ENCODE data around the gene RSBN1. TPM values are rescaled to one million over a fixed set of nuclear protein-coding genes. Genes with fewer than 3 reads are reported as not detected.
"Not testable (repeated sequence)": the region's sequence is repeated elsewhere in the genome, so short reads cannot be mapped to it uniquely, and the experiment has no call there.

The RSBN1 gene
- total and polyA plus RNA-seq, 2 donors, result 9.6 to 34.2 TPM

DNA sequence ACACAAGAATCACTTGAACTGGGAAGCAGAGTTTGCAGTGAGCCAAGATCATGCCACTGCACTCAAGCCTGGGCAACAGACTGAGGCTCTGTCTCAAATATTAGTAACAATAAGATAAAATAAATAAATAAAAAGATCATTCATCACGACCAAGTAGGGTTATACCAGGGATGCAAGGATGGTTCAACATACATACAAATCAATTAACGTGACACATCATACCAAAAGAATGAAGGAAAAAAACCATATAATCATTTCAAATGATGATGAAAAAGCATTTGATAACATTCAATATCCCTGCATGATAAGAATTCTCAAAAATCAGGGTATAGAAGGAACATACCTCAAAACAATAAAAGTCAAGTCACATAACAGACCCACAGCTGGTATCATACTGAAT is 91.3 kb downstream of the RSBN1 start:
- Histone ChIP-seq H3K4me1 (ENCODE audit: insufficient read depth) (no peaks in the 10 kb centered on the region), H3K36me3 (ENCODE audit: insufficient read depth) (peaks cover 2% of the 10 kb centered on the region), H3K27ac (ENCODE audit: low read depth) (no peak overlapping the region), H3K4me3 (ENCODE audit: low read depth, low read length) (no peak overlapping the region)
- WGBS, result 98% methylated on average over 2 of the region's 2 CpGs
- no peak for DNase-seq (ENCODE audit: extremely low spot score)

DNA sequence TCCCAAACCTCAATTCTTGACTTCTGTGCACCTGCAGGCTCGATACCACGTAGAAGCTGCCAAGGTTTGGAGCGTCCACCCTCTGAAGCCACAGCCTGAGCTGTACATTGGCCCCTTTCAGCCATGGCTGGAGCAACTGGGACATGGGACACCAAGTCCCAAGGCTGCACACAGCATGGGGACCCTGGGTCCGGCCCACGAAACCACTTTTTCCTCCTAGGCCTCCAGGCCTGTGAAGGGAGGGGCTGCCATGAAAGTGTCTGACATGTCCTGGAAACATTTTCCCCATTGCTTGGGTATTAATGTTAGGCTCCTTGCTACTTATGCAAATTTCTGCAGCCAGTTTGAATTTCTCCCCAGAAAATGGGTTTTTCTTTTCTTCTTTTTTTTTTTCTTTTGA is 93.7 kb downstream of the RSBN1 start:
- H3K4me3 ChIP-seq (ENCODE audit: low read depth, low read length); H3K27ac ChIP-seq (ENCODE audit: low read depth); H3K36me3 ChIP-seq (ENCODE audit: insufficient read depth); DNase-seq (ENCODE audit: extremely low spot score); H3K4me1 ChIP-seq (ENCODE audit: insufficient read depth): not testable (repeated sequence)
- WGBS, result 98% methylated on average over 5 of the region's 5 CpGs

DNA sequence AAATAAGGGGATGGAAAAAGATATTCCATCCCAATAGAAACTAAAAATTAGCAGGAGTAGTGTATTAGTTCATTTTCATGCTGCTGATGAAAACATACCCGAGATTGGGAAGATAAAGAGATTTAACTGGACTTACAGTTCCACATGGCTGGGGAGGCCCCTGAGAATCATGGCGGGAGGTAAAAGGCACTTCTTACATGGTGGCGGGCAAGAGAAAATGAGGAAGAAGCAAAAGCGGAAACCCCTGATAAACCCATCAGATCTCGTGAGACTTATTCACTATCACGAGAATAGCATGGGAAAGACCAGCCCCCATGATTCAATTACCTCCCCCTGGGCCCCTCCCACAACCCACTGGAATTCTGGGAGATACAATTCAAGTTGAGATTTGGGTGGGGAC is 94.8 kb downstream of the RSBN1 start:
- not testable (repeated sequence) for H3K4me1 ChIP-seq (ENCODE audit: insufficient read depth); H3K36me3 ChIP-seq (ENCODE audit: insufficient read depth); H3K4me3 ChIP-seq (ENCODE audit: low read depth, low read length); H3K27ac ChIP-seq (ENCODE audit: low read depth); DNase-seq (ENCODE audit: extremely low spot score)
- WGBS, result 96% methylated on average over 6 of the region's 6 CpGs

GRCh38 chr1:113714606-113715269 is 97.5 kb downstream of the RSBN1 start:
- Histone ChIP-seq H3K4me3 (ENCODE audit: low read depth, low read length) (no peak overlapping the region), H3K27ac (ENCODE audit: low read depth) (no peak overlapping the region), H3K36me3 (ENCODE audit: insufficient read depth) (peaks cover 4% of the 10 kb centered on the region), H3K4me1 (ENCODE audit: insufficient read depth) (no peaks in the 10 kb centered on the region)
- DNase-seq (ENCODE audit: extremely low spot score), result no peak
- WGBS, result 95% methylated on average over 3 of the region's 3 CpGs

Other genes starting within 250 kb of the RSBN1 start
- gene PHTF1, start 53.0 kb downstream of the RSBN1 start, total RNA-seq, result 27.2 TPM
- gene PHTF1, start 53.0 kb downstream of the RSBN1 start, polyA plus RNA-seq, result 8.3 TPM
- gene PTPN22, start 59.2 kb upstream of the RSBN1 start, total RNA-seq, result 2.3 TPM
- gene PTPN22, start 59.2 kb upstream of the RSBN1 start, polyA plus RNA-seq, result 1.2 TPM
- gene BCL2L15, start 75.1 kb upstream of the RSBN1 start, total RNA-seq, result 0.90 TPM
- gene BCL2L15, start 75.1 kb upstream of the RSBN1 start, polyA plus RNA-seq, result 0.25 TPM
- gene AP4B1, start 92.3 kb upstream of the RSBN1 start, total RNA-seq, result 35.3 TPM
- gene AP4B1, start 92.3 kb upstream of the RSBN1 start, polyA plus RNA-seq, result 9.2 TPM
- gene DCLRE1B, start 92.8 kb upstream of the RSBN1 start, total RNA-seq, result 5.0 TPM
- 5.1 TPM for gene DCLRE1B, start 92.8 kb upstream of the RSBN1 start, polyA plus RNA-seq
- gene HIPK1, start 116.8 kb upstream of the RSBN1 start, total RNA-seq, result 41.7 TPM
- gene HIPK1, start 116.8 kb upstream of the RSBN1 start, polyA plus RNA-seq, result 23.5 TPM
- 206 TPM for gene OLFML3, start 167.0 kb upstream of the RSBN1 start, total RNA-seq
- gene OLFML3, start 167.0 kb upstream of the RSBN1 start, polyA plus RNA-seq, result 144 TPM

Data from urinary bladder (tissue), 4 donors.